ACHN (cell line): ENCODE results near the gene KCNE4.

Experiments used
- DNase-seq: peaks from one replicate; pipeline ENCODE4 v3.0.0-alpha.2; 2015
- in situ Hi-C: cut with HindIII; loops from 2 replicates; pipeline ENCODE4 v1.10.0; 2017; ENCODE audit warnings: low sequenced_read_pairs, low pct_ligation_motif_present, low pct_unique_long_range_greater_than_20kb

Gene KCNE4

DNA sequence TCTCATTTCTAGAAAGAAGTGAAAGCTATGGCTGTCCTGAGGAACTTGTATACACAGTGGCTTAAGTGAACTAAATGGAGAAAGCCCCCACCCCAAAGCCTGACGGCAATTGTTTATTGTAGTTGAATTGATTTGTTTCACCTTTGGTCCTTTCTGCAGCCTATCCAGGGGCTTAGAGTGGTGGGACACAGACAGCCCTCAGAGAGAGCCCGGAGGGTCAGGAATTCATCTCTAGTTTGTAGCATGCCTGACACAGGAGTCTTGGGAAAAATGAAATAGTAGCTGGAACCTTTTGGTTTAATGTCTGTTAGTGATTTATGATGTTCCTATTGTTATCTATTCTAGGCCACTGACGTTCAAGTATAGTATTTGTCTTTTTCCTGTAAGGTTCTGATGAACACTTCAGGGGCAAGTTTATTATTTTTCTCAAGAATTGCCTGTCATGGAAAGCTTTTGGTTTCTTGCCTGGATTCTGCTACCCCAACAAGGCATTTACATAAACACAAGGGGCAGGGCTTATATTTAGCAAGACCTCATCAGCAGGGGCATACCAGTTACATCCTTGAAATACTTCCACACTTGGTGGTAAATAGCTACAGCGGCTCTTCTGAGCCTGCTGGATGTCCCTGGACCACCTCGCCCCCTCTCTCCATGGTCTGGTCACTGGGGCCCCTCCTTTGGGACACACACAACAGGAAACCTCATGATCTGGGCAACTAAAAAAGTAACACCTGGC is 44.4 kb downstream of the KCNE4 start:
- in situ Hi-C loops = no loop called here
- no peak for DNase-seq

DNA sequence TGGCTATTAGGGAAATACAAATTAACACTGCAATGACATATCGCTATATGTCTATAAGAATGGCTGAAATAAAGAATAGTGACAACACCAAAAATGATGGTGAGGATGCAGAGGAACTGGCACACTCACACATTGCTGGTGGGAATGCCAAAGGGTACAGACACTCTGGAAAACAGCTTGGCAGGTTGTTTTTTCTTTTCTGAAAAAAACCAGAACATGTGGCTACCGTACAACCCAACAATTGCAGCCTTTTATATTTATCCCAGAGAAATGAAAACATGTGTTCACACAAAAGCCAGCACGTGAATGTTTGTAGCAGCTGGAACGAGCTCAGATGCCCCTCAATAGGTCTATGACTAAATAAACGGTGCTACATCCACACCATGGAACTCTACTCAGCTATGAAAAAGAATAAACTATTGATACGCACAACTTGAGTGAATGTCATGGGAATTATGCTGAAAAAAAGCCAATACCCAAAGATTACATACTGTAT is 45.9 kb downstream of the KCNE4 start:
- in situ Hi-C loops = no loop called here
- no peak for DNase-seq

DNA sequence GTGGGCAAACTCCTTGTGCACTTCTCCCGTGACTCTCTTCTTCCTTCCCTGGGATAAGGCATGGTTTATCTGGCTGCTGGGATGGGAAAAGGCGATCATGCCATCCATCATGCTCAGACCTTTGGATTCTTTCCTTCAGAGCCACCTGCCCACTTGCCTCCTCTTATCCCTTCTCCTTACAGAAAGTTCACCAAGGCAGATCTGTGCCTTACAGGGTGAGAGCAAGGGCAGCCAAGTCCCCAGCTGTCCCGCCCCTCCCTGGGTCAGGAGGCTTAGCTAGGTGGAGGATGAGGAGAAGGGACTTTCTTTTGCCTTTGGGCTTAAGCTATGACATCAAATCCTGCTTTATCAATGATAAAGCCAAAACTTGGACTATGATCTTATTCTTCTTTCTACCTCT is 47.6 kb downstream of the KCNE4 start:
- no peak for DNase-seq
- in situ Hi-C loops = no loop called here

DNA sequence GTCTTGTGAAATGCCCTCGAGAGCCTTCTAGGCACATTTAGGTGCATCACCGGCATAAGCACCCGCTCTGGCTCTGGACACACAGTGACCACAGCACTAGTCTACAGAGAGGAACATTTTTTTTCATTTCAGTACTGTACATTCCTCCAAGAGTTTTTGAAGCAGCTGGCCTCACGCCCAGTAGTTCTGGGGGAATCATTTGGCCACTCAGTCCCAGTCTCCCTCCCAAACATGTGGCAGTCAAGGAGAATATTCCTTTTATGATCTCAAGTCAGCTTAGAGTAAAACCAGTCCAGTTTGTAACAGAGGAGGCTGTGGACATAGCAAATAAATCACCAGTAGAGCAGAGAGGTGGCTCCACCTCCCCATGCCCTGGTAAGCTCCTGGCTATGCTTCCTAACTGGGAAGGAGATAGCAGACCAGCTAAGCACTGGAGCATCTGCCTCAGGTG is 48.1 kb downstream of the KCNE4 start:
- in situ Hi-C loops = no loop called here
- no peak for DNase-seq

DNA sequence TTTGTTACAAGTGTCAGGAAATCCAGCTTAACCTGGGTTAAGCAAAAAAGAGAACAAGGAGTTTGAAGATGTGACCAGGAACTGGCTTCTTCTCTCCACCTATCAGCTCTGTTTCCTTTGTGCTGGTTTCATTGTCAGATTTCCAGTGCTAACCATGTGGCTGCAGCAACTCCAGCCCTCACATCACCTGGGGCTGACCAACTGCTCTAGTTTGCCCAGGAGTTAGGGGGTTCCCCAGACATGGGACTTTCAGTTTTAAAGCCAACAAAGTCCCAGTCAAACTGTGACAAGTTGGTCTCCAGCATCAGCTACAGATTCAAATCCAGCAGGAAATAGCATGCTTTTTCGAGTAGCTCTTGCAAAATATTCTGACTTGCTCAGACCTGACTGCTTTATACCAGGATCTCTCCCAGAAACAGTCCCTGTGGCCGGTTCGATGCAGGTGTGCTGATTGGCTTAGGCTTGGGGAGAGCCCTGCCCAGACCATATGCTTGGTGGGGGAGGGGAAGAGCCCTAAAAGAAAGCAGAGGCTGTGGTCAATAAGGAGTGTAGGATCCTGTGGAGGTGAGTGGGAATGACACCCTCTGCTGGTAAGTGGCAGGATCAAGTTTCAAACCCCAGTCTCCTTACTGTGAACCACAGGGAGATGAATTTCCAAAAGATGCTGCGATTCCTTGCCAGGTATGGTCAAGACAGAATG is 49.5 kb downstream of the KCNE4 start:
- peak; percentile 51 for DNase-seq
- in situ Hi-C loops = no loop called here

DNA sequence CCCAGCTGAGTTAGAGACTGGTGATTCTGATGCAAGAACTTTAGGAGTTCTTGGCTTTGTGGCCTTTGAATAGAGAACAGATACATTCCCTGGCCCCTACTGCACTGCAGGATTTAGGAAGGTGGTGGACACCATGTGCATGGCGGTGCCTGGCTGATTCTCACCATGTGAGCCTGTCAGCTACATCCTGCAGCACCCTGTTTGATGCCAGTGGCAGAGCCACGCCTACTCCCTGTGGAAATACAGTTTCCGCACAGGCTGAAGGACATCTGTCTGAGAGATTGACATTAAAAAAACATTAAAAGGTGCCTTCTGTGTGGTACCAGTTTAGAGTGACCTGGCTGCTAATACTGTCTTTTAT is 50.0 kb downstream of the KCNE4 start:
- DNase-seq = no peak
- in situ Hi-C loops = no loop called here

DNA sequence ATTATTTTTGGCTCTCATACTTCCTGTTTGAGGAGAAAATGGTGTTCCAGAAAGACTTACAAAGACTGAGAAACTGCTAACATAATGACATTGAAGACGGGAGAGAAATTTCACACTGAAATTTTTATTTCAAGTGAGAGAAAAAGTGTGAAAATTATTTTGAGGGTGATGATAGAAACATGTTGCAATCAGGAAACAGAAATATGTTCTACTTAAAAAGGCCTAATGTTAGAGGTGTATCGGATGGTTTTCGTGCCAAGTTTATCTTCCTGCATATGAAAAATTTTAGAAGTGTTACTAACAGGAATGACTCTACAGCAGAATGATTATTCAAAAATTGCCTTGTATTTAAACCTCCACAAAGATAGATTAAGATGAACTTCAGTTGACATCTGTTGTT is 50.5 kb downstream of the KCNE4 start:
- DNase-seq = no peak
- in situ Hi-C loops = no loop called here

DNA sequence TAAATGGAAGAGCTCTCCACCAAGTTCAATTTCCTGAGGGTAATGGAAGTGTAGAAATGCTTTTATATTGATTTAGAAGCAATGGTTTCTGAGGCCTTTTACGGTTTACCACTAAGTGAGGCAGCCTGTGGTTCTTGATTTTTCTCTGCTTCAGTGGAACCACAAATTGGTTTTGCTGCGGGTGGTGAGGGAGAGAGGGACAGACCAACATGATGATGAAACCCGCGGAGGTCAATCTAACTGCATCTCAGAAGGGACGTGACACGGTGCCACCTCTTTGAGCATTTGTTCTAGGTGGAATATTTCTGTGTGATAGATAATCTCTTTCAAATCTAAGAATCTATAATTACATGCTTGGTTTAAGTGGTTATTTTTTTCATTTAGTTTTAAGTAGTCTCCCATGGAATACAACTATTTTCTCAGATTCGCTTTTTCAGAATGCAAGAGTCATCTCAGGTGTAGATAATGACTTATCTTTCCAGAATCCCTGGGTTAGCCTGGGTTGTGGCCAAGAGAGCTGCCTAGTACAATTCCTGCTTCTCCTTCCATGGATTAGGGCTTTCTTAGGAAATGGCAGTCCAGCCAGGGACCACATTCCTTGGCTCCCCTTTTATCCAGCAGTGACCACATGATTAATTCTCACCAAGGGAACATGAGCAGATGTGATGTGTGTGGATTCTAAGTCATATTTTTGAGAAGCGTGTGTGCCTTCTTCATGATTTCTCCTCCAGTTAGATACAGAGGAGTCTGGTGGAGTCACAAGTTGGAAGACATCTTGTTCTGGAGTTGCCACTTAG is 52.5 kb downstream of the KCNE4 start:
- in situ Hi-C loops = no loop called here
- DNase-seq = no peak
